ENCODE results near the gene MPI.

Gene MPI

DNA sequence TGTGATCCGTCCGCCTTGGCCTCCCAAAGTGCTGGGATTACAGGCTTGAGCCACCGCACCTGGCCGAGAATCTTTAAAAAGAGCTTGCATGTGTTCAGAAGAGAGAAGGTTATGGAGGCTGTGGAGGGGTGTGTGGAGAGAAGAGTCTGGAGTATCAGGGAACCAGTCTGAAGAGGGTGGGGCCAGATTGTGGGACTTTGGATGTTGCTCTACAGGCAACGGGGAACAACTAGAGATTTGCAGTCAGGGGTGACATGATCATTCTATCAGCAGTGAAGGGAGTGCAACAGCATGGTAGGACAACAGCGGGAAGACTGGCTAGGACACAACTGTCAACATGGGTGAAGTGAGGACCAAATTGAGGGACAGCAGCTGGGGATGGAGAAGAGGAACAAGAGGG, 25.5 kb upstream of the MPI start:
- no peak for DNase-seq (ENCODE audit: insufficient read length, low spot score)
- TF ChIP-seq, protein P1, sequence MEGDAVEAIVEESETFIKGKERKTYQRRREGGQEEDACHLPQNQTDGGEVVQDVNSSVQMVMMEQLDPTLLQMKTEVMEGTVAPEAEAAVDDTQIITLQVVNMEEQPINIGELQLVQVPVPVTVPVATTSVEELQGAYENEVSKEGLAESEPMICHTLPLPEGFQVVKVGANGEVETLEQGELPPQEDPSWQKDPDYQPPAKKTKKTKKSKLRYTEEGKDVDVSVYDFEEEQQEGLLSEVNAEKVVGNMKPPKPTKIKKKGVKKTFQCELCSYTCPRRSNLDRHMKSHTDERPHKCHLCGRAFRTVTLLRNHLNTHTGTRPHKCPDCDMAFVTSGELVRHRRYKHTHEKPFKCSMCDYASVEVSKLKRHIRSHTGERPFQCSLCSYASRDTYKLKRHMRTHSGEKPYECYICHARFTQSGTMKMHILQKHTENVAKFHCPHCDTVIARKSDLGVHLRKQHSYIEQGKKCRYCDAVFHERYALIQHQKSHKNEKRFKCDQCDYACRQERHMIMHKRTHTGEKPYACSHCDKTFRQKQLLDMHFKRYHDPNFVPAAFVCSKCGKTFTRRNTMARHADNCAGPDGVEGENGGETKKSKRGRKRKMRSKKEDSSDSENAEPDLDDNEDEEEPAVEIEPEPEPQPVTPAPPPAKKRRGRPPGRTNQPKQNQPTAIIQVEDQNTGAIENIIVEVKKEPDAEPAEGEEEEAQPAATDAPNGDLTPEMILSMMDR (IDR thresholded peaks at IDR 0.05; ENCODE audit: insufficient read depth, missing control alignments), result no peak
- FAIRE-seq, result no peak

DNA sequence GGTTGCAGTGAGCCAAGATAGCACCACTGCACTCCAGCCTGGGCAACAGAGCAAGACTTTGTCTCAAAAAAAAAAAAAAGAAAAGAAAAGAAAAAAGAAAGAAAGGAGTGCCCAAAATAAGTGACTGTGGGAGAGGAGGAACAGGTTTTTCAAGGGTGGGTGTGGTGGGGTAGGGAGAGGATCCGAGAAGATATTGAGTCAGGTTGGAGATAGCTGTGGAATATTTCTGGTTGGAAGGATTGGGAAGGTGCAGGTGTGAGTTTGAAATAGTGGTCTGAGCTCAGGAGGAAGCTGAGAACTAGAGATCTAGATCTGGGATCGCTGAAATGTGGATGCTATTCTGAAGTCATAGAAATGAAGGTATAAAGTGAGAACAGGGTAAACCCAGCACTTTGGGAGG, 24.5 kb upstream of the MPI start:
- FAIRE-seq (no peak), DNase-seq (ENCODE audit: insufficient read length, low spot score) (no peak)
- TF ChIP-seq, protein P1 (IDR thresholded peaks at IDR 0.05; ENCODE audit: insufficient read depth, missing control alignments), result no peak

DNA sequence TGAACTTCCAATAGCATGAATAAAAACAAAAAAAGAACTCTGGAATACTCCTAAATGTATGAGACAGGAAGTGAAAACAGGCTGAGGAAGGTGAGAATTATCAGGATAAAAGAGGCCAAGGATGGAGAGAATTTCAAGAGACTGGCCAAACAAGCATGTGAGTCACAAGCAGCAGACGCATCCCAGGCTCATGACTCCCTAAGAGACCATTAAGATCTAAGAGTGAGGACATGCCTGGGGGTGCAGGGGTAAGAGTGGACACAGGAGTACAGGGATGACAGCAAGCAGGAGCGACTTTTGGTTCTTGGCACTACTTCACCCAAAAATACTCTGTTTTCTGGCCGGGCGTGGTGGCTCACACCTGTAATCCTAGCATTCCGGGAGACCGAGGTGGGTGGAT, 23.8 kb upstream of the MPI start:
- FAIRE-seq (no peak), DNase-seq (ENCODE audit: insufficient read length, low spot score) (no peak)
- TF ChIP-seq, protein P1 (IDR thresholded peaks at IDR 0.05; ENCODE audit: insufficient read depth, missing control alignments), result no peak

DNA sequence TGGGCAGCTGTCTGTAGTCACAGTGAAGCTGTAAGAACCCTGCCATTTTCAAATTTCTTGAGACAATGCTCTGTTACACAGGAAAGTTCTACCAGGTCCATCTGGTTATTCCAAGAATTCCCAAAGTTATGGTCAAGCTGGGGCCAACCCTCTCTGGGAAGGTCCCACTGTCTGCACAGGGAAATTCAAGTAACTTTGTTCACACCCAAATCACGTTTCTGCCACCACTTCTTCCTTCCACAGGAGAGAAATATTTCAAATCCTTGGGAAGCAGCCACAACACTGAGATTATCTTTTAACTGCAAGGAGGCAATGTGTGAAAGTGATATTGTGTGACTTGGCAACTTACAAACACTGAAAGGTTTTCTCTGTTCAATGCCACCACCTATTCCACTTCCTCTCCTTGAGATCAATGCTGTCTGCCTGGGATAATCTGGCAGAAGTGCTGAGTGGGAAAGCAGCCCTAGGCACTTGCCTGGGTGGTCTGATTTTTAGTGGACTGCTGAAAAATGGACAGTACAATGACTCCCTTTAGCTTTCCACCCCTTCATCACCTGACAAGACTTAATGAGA, 22.3 kb upstream of the MPI start:
- FAIRE-seq (no peak), DNase-seq (ENCODE audit: insufficient read length, low spot score) (no peak)
- TF ChIP-seq, protein P1 (IDR thresholded peaks at IDR 0.05; ENCODE audit: insufficient read depth, missing control alignments), result no peak

DNA sequence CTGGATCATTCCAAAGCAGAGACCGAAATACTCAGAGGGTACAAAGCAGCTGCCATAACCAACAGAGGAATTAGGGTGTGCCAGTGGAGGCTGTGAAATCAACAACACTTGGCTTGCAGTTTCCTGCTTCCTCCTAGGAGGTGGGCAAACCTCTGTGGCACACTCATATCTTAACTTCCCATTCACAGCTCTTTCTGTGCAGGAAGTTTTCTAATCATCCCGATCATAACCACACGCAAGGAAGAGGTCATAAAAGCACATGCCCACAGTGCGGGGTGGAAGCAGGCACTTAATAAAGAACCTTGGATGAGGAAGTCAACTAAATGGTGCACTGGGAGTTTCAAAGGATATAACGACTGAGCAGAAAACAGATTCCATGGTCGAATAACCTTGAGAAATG, 21.8 kb upstream of the MPI start:
- TF ChIP-seq, protein P1 (IDR thresholded peaks at IDR 0.05; ENCODE audit: insufficient read depth, missing control alignments), result no peak
- FAIRE-seq, result no peak
- no peak for DNase-seq (ENCODE audit: insufficient read length, low spot score)

DNA sequence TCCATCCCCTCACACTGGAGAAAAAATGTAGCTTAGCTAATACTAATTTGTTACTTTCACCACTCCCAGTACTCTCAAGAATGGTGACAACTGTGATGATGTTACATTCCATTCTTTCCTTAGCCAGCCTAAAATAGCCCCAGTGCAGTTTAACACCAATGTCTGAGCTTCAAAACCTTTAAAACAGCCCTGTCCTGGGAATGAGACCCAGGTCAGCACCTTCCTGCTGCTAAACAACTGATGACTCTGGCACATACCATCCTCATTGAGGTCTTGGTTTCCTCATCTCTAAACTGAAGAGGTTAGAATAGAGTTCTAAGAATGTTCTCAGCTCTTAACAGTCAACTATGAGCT, 20.5 kb upstream of the MPI start:
- TF ChIP-seq, protein P1 (IDR thresholded peaks at IDR 0.05; ENCODE audit: insufficient read depth, missing control alignments), result no peak
- DNase-seq (ENCODE audit: insufficient read length, low spot score) (no peak), FAIRE-seq (no peak)

DNA sequence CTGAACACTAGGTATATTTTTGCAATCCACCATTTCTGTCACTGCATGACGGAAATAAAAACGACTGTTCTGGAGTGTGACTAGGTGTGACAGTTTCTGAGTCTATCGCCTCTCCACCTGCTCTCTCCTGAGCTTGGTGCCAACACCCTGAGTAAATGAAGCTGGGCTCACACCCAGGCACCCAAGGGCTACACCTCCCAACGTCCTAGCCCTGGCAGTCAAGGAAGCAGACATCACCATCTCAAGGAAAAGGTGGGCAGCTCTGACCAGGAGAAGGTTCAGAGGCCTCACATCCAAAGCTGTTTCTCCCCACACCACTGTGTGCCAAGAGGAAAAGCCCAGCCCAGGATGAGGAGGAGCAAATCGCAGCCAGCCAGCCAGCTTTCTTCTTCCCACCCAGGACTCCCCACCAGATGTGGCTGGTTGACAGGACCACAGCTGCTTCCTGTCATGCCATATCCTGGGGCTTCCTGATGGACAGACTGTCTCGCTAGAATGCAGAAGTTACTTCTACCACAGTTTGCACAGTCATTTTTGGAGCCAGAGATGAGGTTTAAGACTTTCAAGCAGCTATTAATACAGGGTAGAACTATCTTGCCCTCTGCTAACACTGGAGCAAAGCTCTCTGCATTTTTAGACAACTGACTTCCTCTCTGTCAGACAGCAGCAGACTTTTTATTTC, 20.0 kb upstream of the MPI start:
- TF ChIP-seq, protein P1 (IDR thresholded peaks at IDR 0.05; ENCODE audit: insufficient read depth, missing control alignments), result no peak

More for the DNA sequence above, 20.0 kb upstream of the MPI start:
- DNase-seq (ENCODE audit: insufficient read length, low spot score) (no peak), FAIRE-seq (no peak)
